LNCaP clone FGC (cell line): Measurements from ENCODE around the gene OR2Y1.
"Not testable (repeated sequence)": the region's sequence is repeated elsewhere in the genome, so short reads cannot be mapped to it uniquely, and the experiment has no call there.

Experiments
- DNase-seq: peaks from one replicate; pipeline ENCODE4 v3.0.0-alpha.2; 2011; ENCODE audit warnings: low read depth
- H3K4me3 ChIP-seq: 2 replicates; pipeline ENCODE4 v1.5.1; 2011; ENCODE audit warnings: mild to moderate bottlenecking, low read depth, low read length, control low read depth
- TF ChIP-seq, protein P1 (sequence below): IDR thresholded peaks from 2 replicates; pipeline ENCODE4 v1.5.1; 2012; ENCODE audit warnings: mild to moderate bottlenecking; ENCODE audit not compliant: control insufficient read depth, insufficient read depth; ENCODE audit errors: extremely low read depth

Gene OR2Y1

DNA sequence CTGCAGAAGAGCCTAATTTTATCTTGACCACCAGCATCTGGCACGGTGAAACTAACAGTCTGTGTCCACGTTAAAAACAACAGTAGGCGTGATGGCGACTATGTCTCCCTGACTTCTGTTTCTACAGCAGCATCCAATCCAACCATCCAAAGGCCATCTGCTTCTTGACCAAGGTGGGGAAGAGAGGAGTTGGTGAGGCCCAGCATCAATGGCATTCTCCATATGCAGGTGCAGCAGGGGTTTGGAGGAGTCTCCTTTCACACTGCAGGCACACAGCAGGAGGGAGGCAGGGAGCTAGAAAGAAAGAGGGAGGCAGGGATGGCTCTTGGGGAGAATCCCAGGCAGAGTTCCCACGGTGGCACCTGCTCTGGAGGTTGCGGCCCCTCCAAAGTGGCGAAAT, 35.8 kb upstream of the OR2Y1 start:
- TF ChIP-seq, protein P1, sequence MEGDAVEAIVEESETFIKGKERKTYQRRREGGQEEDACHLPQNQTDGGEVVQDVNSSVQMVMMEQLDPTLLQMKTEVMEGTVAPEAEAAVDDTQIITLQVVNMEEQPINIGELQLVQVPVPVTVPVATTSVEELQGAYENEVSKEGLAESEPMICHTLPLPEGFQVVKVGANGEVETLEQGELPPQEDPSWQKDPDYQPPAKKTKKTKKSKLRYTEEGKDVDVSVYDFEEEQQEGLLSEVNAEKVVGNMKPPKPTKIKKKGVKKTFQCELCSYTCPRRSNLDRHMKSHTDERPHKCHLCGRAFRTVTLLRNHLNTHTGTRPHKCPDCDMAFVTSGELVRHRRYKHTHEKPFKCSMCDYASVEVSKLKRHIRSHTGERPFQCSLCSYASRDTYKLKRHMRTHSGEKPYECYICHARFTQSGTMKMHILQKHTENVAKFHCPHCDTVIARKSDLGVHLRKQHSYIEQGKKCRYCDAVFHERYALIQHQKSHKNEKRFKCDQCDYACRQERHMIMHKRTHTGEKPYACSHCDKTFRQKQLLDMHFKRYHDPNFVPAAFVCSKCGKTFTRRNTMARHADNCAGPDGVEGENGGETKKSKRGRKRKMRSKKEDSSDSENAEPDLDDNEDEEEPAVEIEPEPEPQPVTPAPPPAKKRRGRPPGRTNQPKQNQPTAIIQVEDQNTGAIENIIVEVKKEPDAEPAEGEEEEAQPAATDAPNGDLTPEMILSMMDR, result no peak
- no peak for DNase-seq
- H3K4me3 ChIP-seq, result no peak overlapping the region

GRCh38 chr5:180771839-180772238, 32.0 kb upstream of the OR2Y1 start:
- TF ChIP-seq, protein P1, result no peak
- H3K4me3 ChIP-seq, result no peak overlapping the region
- DNase-seq, result no peak

GRCh38 chr5:180769821-180770220, 30.0 kb upstream of the OR2Y1 start:
- H3K4me3 ChIP-seq, result no peak overlapping the region
- no peak for DNase-seq
- TF ChIP-seq, protein P1, result no peak

DNA sequence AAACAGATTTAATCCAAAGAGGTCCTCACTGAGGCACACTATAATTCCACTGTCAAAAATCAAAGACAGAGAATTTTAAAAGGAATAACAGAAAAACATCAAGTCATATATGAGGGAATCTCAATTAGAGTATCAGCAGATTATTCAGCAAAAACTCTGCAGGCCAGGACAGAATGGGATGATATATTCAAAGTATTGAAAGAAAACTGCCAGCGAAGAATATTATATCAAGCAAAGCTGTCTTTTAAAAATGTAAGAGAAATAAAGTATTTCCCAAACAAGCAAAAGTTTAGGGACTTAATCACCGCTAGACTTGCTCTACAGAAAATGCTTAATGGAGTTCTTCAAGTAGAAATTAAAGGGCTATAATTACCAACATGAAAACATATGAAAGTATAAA, 15.7 kb upstream of the OR2Y1 start:
- TF ChIP-seq, protein P1, result no peak
- H3K4me3 ChIP-seq, result no peak overlapping the region
- DNase-seq, result no peak

DNA sequence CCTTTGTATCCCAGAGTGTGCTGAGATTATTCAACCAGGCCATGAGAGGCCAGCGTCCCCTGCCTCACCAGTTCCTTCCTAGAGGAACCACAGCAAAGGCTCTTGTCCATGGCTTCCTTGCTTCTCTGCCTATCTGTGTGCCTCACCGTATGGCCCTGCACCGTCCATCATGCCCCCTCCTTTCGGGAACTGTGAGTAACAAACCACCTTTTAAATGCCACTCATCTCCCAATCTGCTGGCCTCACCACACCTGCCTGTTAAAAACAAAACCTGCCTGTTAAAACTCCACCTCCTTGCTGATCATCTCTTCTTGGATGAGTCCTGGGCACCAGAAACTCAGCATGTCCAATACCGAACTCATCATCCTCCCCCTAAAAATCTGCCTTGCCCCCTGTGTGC, 4.4 kb upstream of the OR2Y1 start:
- no peak for DNase-seq
- H3K4me3 ChIP-seq, result no peak overlapping the region
- TF ChIP-seq, protein P1, result no peak

GRCh38 chr5:180742727-180743126, 2.9 kb upstream of the OR2Y1 start:
- DNase-seq, result no peak
- TF ChIP-seq, protein P1, result no peak
- no peak overlapping the region for H3K4me3 ChIP-seq

DNA sequence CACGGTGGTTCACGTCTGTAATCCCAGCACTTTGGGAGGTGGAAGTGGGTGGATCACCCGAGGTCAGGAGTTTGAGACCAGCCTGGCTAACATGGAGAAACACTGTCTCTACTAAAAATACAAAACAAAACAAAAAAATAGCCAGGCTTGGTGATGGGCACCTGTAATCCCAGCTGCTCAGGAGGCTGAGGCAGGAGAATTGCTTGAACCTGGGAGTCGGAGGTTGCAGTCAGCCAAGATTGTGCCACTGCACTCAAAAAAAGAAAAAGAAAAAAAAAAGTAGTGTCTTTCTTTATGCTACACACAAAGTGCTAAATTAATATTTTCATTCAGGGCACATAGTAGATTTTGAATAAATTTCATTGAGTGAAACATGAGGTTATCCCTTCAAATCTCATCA, 1.1 kb upstream of the OR2Y1 start:
- not testable (repeated sequence) for DNase-seq, H3K4me3 ChIP-seq
